Hippocampal formation (tissue), 2 donors: ENCODE results near the gene ZNF787.
A peak's percentile ranks its signal among the peaks of the same experiment; 100 is the strongest.
"Not testable (repeated sequence)": the region's sequence is repeated elsewhere in the genome, so short reads cannot be mapped to it uniquely, and the experiment has no call there.

Experiments used
- DNase-seq, 2 donors: peaks; one replicate each; lab custom pipeline; 2025; lab: John Stamatoyannopoulos, UW

The ZNF787 gene

GRCh38 chr19:56121180-56122167 is at the start of gene ZNF787:
TSS of gene ZNF787 (minus strand) at chr19:56121295. CDS start at chr19:56103217, 18,078 bp downstream.
- peak; percentile 97 to 98 for DNase-seq

GRCh38 chr19:56170261-56170660 is 49.2 kb upstream of the ZNF787 start:
- DNase-seq = no peak

DNA sequence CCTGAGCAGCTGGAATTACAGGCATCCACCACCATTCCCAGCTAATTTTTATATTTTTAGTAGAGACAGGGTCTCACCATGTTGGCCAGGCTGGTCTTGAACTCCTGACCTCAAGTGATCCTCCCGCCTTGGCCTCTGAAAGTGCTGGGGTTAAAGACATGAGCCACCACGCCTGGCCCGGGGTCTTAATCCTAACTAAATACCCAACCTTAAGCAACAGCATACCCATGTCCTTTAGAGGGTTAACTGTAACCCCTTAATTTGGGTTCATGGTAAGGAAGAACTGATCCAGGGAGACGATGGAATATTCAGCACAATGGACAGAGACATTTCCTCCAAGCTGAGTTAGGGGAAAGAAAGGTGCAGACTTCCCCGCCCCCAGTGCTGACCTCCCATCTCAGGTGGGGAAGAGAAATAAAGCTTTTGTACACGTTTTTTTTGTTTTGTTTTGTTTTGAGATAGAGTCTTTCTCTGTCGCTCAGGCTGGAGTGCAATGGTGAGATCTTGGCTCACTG is 46.0 kb upstream of the ZNF787 start:
- no peak for DNase-seq

- no peak for DNase-seq
Measured at GRCh38 chr19:56163097-56163496, 42.0 kb upstream of the ZNF787 start.

DNA sequence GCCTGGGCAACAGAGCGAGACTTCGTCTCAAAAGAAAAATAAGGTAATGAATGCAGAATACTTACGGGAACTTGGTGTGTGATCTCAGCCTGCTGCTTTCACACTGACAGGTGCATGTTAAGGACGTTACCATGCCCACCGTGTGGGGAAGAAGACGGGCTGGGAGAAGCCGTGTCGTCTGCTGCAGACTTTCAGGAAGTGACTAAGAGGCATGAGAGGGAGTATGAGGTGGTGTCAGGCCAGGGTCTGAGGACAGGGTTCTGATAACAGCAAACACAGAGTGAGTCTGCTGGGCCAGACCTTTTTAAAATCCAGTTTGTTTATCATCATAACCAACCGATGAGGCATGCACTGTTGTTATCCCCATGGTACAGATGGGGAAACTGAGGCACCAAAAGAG is 41.2 kb upstream of the ZNF787 start:
- DNase-seq = no peak

GRCh38 chr19:56161534-56161933 is 40.4 kb upstream of the ZNF787 start:
- DNase-seq = no peak

- DNase-seq = no peak
Measured at GRCh38 chr19:56159622-56160271, 38.7 kb upstream of the ZNF787 start.

DNA sequence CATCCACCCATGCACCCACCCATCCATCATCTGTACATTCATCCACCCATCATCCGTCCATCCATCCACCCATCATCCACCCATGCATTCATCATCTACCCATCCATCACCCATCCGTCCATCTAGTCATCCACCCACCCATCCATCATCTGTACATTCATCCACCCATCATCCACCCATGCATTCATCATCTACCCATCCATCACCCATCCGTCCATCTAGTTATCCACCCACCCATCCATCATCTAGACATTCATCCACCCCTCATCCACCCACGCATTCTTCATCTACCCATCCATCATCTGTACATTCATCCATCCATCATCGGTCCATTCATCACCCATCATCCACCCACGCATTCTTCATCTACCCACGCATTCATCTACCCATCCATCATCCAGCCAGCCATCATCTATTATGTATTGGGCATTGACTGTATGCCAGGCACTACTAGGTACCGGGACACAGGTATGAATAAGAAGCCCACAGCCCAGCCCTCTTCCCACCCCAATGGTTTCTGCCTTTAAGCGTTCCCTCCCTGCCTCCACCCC is 38.0 kb upstream of the ZNF787 start:
- DNase-seq = no peak

DNA sequence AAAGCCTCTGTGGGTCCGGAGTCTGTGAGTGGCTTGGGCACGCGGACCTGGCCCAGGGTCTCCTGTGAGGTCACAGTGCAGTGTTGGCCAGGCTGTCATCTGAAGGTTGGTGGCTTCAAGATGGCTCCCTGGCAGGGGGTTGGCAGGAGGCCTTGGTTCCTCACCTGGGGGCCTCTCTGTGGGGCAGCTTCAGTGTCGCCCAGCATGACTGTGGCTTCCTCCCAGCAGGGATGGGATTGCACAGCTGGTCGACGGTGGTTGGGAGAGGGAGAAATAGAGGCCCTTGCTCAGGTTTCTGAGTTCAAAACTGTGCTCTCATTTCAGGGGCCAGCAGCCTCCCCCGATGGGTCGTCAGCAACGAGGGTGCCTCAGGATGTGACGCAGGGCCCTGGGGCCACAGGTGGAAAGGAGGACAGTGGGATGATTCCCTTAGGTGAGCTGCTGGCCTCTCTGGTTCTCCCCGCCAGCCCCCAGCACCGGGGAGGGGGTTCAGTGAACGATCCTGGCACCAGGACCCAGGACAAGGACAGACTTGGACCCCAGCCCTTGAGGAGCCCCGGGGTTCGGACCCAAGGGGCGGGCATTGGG is 37.2 kb upstream of the ZNF787 start:
- DNase-seq = no peak

- no peak for DNase-seq
Measured at GRCh38 chr19:56156768-56157167, 35.7 kb upstream of the ZNF787 start.

GRCh38 chr19:56155124-56155687 is 34.1 kb upstream of the ZNF787 start:
- no peak for DNase-seq

DNA sequence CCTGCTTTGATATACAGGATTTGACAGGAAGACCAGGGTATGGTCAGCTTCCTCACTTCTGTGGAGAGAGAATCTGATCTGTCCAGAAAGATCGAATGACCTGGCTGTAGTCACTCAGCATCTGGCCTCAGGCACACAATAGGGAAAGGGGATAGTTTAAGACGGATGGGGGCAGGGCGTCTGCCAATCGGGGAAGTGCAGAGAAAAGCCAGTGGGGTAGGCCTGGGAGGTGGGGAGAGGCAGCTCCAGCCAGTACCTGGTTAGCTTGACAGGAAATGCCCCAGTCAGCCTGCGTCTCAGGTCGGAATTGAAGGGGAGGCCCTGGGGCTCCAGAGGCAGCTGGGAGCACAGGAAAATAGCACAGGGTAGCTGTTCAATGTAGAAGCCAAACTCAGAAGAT is 32.4 kb upstream of the ZNF787 start:
- DNase-seq = no peak

DNA sequence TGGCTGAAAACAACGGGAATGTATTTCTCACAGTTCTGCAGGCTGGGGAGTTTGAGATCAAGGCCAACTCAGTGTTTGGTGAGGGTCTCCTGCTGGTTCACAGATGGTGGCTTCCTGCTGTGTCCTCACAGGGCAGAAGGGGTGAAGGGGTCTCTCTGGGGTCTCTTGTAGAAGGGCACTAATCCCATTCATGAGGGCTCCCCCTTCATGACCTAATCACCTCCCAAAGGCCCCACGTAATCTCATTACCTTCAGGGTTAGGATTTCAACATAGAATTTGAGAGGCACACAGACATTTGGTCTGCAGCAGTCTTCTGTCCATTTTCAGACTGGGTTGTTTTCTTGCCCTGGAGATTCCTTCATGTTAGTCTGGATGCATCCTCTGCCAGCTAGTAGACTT is 31.5 kb upstream of the ZNF787 start:
- DNase-seq = no peak

- no peak for DNase-seq
Measured at GRCh38 chr19:56150358-56150757, 29.3 kb upstream of the ZNF787 start.

DNA sequence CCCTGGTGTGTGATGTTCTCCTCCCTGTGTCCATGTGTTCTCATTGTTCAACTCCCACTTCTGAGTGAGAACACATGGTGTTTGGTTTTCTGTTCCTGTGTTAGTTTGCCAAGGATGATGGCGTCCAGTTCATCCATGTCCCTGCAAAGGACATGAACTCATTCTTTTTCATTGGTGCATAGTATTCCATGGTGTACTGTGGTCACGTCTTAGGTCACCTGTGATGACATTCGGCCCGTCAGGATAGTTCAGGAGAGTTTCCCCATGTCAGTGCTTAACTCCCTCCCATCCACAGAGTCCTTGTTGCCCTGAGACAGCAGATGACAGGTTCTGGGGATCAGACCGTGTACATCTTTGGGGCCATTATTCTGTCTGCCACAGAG is 28.6 kb upstream of the ZNF787 start:
- no peak for DNase-seq

DNA sequence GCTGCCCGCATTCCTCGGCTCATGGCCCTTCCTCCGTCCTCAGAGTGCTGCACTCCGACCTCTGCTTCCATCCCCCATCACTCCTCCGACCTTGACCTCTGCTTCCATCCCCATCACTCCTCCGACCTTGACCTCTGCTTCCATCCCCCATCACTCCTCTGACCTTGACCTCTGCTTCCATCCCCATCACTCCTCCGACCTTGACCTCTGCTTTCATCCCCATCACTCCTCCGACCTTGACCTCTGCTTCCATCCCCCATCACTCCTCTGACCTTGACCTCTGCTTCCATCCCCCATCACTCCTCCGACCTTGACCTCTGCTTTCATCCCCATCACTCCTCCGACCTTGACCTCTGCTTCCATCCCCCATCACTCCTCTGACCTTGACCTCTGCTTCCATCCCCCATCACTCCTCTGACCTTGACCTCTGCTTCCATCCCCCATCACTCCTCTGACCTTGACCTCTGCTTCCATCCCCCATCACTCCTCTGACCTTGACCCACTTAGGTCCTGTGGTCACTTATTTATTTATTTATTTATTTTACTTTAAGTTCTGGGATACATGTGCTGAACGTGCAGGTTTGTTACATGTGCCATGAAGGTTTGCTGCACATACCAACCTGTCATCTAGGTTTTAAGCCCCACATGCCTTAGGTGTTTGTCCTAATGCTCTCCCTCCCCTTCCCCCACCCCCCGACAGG is 28.0 kb upstream of the ZNF787 start:
- not testable (repeated sequence) for DNase-seq

GRCh38 chr19:56148096-56148495 is 27.0 kb upstream of the ZNF787 start:
- no peak for DNase-seq

DNA sequence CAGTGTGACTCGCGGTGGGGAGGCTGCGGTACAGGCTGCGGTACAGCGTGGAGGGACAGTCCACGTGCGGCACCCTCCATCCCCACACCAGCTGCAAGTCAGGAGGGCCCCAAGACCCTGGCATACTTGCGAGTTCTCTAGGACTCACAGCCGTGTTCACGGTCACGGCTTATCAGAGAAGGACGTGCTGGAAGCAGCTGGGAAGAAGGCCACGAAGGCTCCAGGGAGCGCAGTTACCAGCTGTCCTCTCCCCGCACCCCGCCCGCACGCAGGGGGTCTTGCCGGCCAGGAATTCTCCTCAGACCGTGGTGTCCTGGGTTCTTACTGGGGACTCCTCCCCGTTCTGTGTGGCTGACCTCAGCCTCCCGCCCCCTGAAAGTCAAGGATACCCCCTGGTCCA is 26.2 kb upstream of the ZNF787 start:
- DNase-seq = no peak

DNA sequence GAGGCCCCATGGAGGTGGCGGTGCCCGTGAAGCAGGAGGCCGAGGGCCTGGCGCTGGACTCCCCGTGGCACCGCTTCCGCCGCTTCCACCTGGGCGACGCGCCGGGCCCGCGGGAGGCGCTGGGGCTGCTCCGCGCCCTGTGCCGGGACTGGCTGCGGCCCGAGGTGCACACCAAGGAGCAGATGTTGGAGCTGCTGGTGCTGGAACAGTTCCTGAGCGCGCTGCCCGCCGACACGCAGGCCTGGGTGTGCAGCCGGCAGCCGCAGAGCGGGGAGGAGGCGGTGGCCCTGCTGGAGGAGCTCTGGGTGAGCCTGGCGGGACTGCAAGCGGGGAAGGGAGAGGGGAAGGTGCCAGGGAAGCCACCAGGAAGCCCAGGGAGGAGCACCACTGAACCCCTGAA is 25.8 kb upstream of the ZNF787 start:
- DNase-seq = no peak

DNA sequence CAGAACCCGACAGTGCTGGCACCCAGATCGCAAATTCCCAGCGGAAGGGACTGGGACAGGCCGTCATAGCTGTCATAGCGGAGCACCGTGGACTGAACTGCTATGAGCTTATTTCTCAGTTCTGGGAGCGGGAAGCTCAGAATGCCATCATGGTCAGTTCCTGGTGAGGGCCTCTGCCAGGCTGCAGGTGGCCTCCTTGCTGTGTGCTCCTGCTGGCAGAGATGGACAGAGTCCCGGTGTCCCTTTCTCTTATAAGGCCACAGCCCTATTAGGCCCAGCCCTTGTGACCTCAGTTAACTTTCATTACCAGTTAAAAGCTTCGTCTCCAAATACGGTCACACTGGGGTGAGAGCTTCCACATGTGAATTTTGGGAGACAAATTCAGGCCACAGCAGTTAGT is 24.6 kb upstream of the ZNF787 start:
- DNase-seq = no peak

DNA sequence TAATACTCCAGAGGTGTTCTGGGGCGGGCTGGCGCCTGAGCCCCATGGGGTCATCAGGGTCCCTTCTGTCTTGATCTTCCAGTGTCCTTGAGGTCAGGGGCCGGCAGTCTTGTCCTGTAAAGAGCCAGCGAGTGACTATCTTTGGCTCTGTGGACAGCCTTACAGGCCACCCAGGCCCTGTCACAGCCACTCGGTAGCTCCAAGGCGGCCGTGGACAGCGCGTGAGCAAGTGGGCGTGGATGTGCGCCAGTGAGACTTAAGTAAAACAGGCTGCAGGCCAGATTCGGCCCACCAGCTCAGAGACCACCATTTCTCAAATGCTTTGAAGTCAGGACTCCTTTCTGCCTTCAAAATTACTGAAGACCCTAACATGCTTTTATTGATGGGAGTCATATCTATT is 23.7 kb upstream of the ZNF787 start:
- DNase-seq = no peak
